ENCODE measurements around the gene MATCAP1. TPM values are rescaled to one million over a fixed set of nuclear protein-coding genes. Genes with fewer than 3 reads are reported as not detected.

Gene MATCAP1
- total RNA-seq, 1 experiment from 2014 or later = 40.8 TPM

DNA sequence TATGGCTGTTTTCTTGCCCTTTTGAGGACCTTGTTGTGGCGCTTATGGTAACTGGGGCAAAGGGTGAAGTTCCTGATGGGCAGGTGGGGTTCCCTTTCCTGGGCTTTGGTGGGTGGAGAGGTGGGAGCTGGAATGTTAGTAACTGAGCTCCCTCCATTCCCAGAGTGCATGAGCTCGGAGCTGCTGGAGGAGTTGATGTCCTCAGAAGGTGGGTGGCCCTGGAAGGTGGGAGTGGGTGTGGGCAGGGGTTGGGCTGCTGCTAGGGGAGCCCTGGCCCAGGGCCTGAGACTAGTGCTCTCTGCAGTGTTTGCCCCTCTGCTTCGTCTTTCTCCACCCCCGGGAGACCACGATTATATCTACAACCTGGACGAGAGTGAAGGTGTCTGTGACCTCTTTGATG lies 13.9 kb upstream of the MATCAP1 start (continued):
- TF ChIP-seq ZNF512 (CRISPR knock-in tag; IDR thresholded peaks at IDR 0.05; ENCODE audit: borderline replicate concordance) = no peak

- Mint-ChIP-seq H3K9me3 (no peaks in the 10 kb centered on the region), H3K27ac (no peak overlapping the region), H3K36me3 (peaks cover 38% of the 10 kb centered on the region), H3K4me1 (peaks cover 20% of the 10 kb centered on the region), H3K27me3 (ENCODE audit: low read depth) (no peaks in the 10 kb centered on the region), H3K4me3 (no peak overlapping the region)
- CTCF ChIA-PET = interaction anchor here (1.4 to 3.9 kb wide), 9 partner anchors 12 to 179 kb away, joined by 3 to 65 read pairs (median 41); partner anchors contain the start of genes FHOD1, NOL3 and TMEM208
- DNase-seq (ENCODE audit: low spot score) (no peak), ATAC-seq (no peak)
- POLR2A ChIA-PET = no interaction called here
- TF ChIP-seq ATF1 (CRISPR knock-in tag; IDR thresholded peaks at IDR 0.05) = no peak
- TF ChIP-seq CREM (CRISPR knock-in tag; IDR thresholded peaks at IDR 0.05) = no peak
- TF ChIP-seq, protein P1, sequence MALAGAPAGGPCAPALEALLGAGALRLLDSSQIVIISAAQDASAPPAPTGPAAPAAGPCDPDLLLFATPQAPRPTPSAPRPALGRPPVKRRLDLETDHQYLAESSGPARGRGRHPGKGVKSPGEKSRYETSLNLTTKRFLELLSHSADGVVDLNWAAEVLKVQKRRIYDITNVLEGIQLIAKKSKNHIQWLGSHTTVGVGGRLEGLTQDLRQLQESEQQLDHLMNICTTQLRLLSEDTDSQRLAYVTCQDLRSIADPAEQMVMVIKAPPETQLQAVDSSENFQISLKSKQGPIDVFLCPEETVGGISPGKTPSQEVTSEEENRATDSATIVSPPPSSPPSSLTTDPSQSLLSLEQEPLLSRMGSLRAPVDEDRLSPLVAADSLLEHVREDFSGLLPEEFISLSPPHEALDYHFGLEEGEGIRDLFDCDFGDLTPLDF (CRISPR knock-in tag; IDR thresholded peaks at IDR 0.05) = no peak
- TF ChIP-seq ATF2 (CRISPR knock-in tag; IDR thresholded peaks at IDR 0.05; ENCODE audit: borderline replicate concordance, low read depth) = no peak
- no peak for TF ChIP-seq KAT7 (CRISPR knock-in tag; IDR thresholded peaks at IDR 0.05; ENCODE audit: borderline replicate concordance)
- no peak for TF ChIP-seq ZNF396 (CRISPR knock-in tag; IDR thresholded peaks at IDR 0.05; ENCODE audit: borderline replicate concordance)
- no peak for TF ChIP-seq RELA (CRISPR knock-in tag; IDR thresholded peaks at IDR 0.05; ENCODE audit: borderline replicate concordance)
- no peak for TF ChIP-seq FOXP1 (CRISPR knock-in tag; IDR thresholded peaks at IDR 0.05; ENCODE audit: borderline replicate concordance)
- no peak for TF ChIP-seq CREB1 (CRISPR knock-in tag; IDR thresholded peaks at IDR 0.05)
- TF ChIP-seq ZNF281 (CRISPR knock-in tag; IDR thresholded peaks at IDR 0.05) = no peak
- TF ChIP-seq ZNF263 (CRISPR knock-in tag; IDR thresholded peaks at IDR 0.05; ENCODE audit: low read depth) = no peak
- TF ChIP-seq FOXK1 (CRISPR knock-in tag; IDR thresholded peaks at IDR 0.05) = no peak
- TF ChIP-seq, protein P2, sequence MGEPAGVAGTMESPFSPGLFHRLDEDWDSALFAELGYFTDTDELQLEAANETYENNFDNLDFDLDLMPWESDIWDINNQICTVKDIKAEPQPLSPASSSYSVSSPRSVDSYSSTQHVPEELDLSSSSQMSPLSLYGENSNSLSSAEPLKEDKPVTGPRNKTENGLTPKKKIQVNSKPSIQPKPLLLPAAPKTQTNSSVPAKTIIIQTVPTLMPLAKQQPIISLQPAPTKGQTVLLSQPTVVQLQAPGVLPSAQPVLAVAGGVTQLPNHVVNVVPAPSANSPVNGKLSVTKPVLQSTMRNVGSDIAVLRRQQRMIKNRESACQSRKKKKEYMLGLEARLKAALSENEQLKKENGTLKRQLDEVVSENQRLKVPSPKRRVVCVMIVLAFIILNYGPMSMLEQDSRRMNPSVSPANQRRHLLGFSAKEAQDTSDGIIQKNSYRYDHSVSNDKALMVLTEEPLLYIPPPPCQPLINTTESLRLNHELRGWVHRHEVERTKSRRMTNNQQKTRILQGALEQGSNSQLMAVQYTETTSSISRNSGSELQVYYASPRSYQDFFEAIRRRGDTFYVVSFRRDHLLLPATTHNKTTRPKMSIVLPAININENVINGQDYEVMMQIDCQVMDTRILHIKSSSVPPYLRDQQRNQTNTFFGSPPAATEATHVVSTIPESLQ (CRISPR knock-in tag; IDR thresholded peaks at IDR 0.05) = no peak
- TF ChIP-seq ZNF232 (CRISPR knock-in tag; IDR thresholded peaks at IDR 0.05) = no peak
- no peak for TF ChIP-seq JUN (CRISPR knock-in tag; IDR thresholded peaks at IDR 0.05)
- no peak for TF ChIP-seq TP53 (CRISPR knock-in tag; IDR thresholded peaks at IDR 0.05)
- TF ChIP-seq NFATC4 (CRISPR knock-in tag; IDR thresholded peaks at IDR 0.05) = no peak
- no peak for TF ChIP-seq TEAD4 (CRISPR knock-in tag; IDR thresholded peaks at IDR 0.05)
- TF ChIP-seq, protein P3, sequence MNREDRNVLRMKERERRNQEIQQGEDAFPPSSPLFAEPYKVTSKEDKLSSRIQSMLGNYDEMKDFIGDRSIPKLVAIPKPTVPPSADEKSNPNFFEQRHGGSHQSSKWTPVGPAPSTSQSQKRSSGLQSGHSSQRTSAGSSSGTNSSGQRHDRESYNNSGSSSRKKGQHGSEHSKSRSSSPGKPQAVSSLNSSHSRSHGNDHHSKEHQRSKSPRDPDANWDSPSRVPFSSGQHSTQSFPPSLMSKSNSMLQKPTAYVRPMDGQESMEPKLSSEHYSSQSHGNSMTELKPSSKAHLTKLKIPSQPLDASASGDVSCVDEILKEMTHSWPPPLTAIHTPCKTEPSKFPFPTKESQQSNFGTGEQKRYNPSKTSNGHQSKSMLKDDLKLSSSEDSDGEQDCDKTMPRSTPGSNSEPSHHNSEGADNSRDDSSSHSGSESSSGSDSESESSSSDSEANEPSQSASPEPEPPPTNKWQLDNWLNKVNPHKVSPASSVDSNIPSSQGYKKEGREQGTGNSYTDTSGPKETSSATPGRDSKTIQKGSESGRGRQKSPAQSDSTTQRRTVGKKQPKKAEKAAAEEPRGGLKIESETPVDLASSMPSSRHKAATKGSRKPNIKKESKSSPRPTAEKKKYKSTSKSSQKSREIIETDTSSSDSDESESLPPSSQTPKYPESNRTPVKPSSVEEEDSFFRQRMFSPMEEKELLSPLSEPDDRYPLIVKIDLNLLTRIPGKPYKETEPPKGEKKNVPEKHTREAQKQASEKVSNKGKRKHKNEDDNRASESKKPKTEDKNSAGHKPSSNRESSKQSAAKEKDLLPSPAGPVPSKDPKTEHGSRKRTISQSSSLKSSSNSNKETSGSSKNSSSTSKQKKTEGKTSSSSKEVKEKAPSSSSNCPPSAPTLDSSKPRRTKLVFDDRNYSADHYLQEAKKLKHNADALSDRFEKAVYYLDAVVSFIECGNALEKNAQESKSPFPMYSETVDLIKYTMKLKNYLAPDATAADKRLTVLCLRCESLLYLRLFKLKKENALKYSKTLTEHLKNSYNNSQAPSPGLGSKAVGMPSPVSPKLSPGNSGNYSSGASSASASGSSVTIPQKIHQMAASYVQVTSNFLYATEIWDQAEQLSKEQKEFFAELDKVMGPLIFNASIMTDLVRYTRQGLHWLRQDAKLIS (CRISPR knock-in tag; IDR thresholded peaks at IDR 0.05; ENCODE audit: borderline replicate concordance) = no peak
Observed at GRCh38 chr16:67196881-67197280, 13.1 kb upstream of the MATCAP1 start.

Data from WTC11 (cell line).